ENCODE results near the gene GSK3A.

GSK3A gene

GRCh38 chr19:42219812-42220750, 22.3 kb downstream of the GSK3A start, which contains the start of gene ZNF526:
Gene ZNF526, plus strand, starts transcription at chr19:42220312. Its CDS starts 4,092 bp downstream, at chr19:42224404.
- peak; percentile 97 to 98 for DNase-seq

- peak; percentile 100 for DNase-seq
Observed at GRCh38 chr19:42217520-42218437, 24.6 kb downstream of the GSK3A start, which contains the start of gene DEDD2. Gene DEDD2, minus strand, starts transcription at chr19:42217677. Its CDS starts 670 bp downstream, at chr19:42217007.

- peak; percentile 55 to 59 for DNase-seq
Observed at GRCh38 chr19:42216653-42217519, 25.5 kb downstream of the GSK3A start.

- DNase-seq, result no peak
Observed at GRCh38 chr19:42214810-42215485, 27.5 kb downstream of the GSK3A start.

- no peak for DNase-seq
Observed at GRCh38 chr19:42212886-42213285, 29.5 kb downstream of the GSK3A start.

- no peak for DNase-seq
Observed at GRCh38 chr19:42208612-42209011, 33.8 kb downstream of the GSK3A start.

GRCh38 chr19:42207767-42208271, 34.6 kb downstream of the GSK3A start:
- DNase-seq, result no peak

- DNase-seq, result no peak
Observed at GRCh38 chr19:42206871-42207755, 35.3 kb downstream of the GSK3A start.

- DNase-seq, result no peak
Observed at GRCh38 chr19:42204664-42205063, 37.7 kb downstream of the GSK3A start.

- no peak for DNase-seq
Observed at GRCh38 chr19:42203700-42204099, 38.7 kb downstream of the GSK3A start.

- no peak for DNase-seq
Observed at GRCh38 chr19:42202290-42202880, 40.0 kb downstream of the GSK3A start.

GRCh38 chr19:42201489-42202289, 40.7 kb downstream of the GSK3A start:
- peak in 1 of 2 experiments; percentile 59 for DNase-seq

GRCh38 chr19:42200116-42200715, 42.2 kb downstream of the GSK3A start:
- no peak for DNase-seq

GRCh38 chr19:42199440-42200115, 42.8 kb downstream of the GSK3A start:
- DNase-seq, result peak; percentile 70 to 75

GRCh38 chr19:42198676-42199439, 43.5 kb downstream of the GSK3A start:
- peak; percentile 60 to 67 for DNase-seq

GRCh38 chr19:42197375-42197817, 45.0 kb downstream of the GSK3A start:
- no peak for DNase-seq
